ENCODE results near the gene FUT1.
"Not testable (repeated sequence)": the region's sequence is repeated elsewhere in the genome, so short reads cannot be mapped to it uniquely, and the experiment has no call there.

FUT1 gene

GRCh38 chr19:48768171-48768753, 15.8 kb upstream of the FUT1 start:
- DNase-seq: not testable (repeated sequence)

- DNase-seq: not testable (repeated sequence)
Observed at GRCh38 chr19:48765816-48766215, 13.4 kb upstream of the FUT1 start.

GRCh38 chr19:48760504-48761205, 8.2 kb upstream of the FUT1 start:
- DNase-seq: no peak

- no peak for DNase-seq
Observed at GRCh38 chr19:48757741-48758144, 5.3 kb upstream of the FUT1 start.

GRCh38 chr19:48757089-48757675, 4.7 kb upstream of the FUT1 start:
- no peak for DNase-seq

- no peak for DNase-seq
Observed at GRCh38 chr19:48756686-48757085, 4.2 kb upstream of the FUT1 start.

- DNase-seq: no peak
Observed at GRCh38 chr19:48756212-48756611, 3.8 kb upstream of the FUT1 start.

GRCh38 chr19:48755787-48756186, 3.3 kb upstream of the FUT1 start:
- DNase-seq: no peak

- DNase-seq: no peak
Observed at GRCh38 chr19:48755084-48755641, 2.7 kb upstream of the FUT1 start, which contains the start of gene FGF21. Gene FGF21, plus strand, starts transcription at chr19:48755524. Its CDS starts 713 bp downstream, at chr19:48756237.

GRCh38 chr19:48751845-48752495, 471 bp downstream of the FUT1 start:
- no peak for DNase-seq

GRCh38 chr19:48750771-48751504, 1.5 kb downstream of the FUT1 start:
- DNase-seq: no peak

GRCh38 chr19:48750351-48750750, 2.1 kb downstream of the FUT1 start:
- no peak for DNase-seq

- DNase-seq: no peak
Observed at GRCh38 chr19:48749571-48750198, 2.8 kb downstream of the FUT1 start.

GRCh38 chr19:48746738-48747575, 5.5 kb downstream of the FUT1 start, which contains the start of gene IZUMO1:
Gene IZUMO1, minus strand, starts transcription at chr19:48746909. Its CDS starts 1,050 bp downstream, at chr19:48745859.
- peak; percentile 73 for DNase-seq

- DNase-seq: no peak
Observed at GRCh38 chr19:48746110-48746509, 6.3 kb downstream of the FUT1 start.

GRCh38 chr19:48745208-48745995, 7.0 kb downstream of the FUT1 start:
- DNase-seq: no peak

- DNase-seq: no peak
Observed at GRCh38 chr19:48742096-48742495, 10.3 kb downstream of the FUT1 start.

- DNase-seq: no peak
Observed at GRCh38 chr19:48741129-48741999, 11.1 kb downstream of the FUT1 start.

Data from NCI-H524 treated with DMSO at 0.1 percent for 48 hours (cell line).